ENCODE results near the gene ZNF277.
"Not testable (repeated sequence)": the region's sequence is repeated elsewhere in the genome, so short reads cannot be mapped to it uniquely, and the experiment has no call there.

The ZNF277 gene

GRCh38 chr7:112383671-112384417, 177.3 kb downstream of the ZNF277 start:
- POLR2A ChIA-PET, result interaction anchor here (1.2 kb wide), 1 partner anchor 67 kb away, joined by 7 read pairs; the partner anchor contains the start of gene IFRD1

GRCh38 chr7:112385516-112385915, 179.0 kb downstream of the ZNF277 start:
- DNase-seq (ENCODE audit: extremely low spot score), result no peak
- no peak for TF ChIP-seq CTCF (IDR thresholded peaks at IDR 0.05; ENCODE audit: control extremely low read depth, extremely low read depth, low read depth, missing control alignments)
- POLR2A ChIA-PET, result no interaction called here
- CTCF ChIA-PET, result no interaction called here

More at GRCh38 chr7:112383671-112384417, 177.3 kb downstream of the ZNF277 start:
- DNase-seq (ENCODE audit: extremely low spot score), result no peak
- CTCF ChIA-PET, result no interaction called here
- peak; percentile 2 for TF ChIP-seq CTCF (IDR thresholded peaks at IDR 0.05; ENCODE audit: control extremely low read depth, extremely low read depth, low read depth, missing control alignments)

GRCh38 chr7:112386619-112387018, 180.1 kb downstream of the ZNF277 start:
- ChIA-PET CTCF (no interaction called here), POLR2A (no interaction called here)
- no peak for TF ChIP-seq CTCF (IDR thresholded peaks at IDR 0.05; ENCODE audit: control extremely low read depth, extremely low read depth, low read depth, missing control alignments)
- DNase-seq (ENCODE audit: extremely low spot score), result no peak

- ChIA-PET CTCF (no interaction called here), POLR2A (no interaction called here)
- TF ChIP-seq CTCF (IDR thresholded peaks at IDR 0.05; ENCODE audit: control extremely low read depth, extremely low read depth, low read depth, missing control alignments), result no peak
- no peak for DNase-seq (ENCODE audit: extremely low spot score)
Measured at GRCh38 chr7:112390167-112390566, 183.7 kb downstream of the ZNF277 start.

- CTCF ChIA-PET; POLR2A ChIA-PET; DNase-seq (ENCODE audit: extremely low spot score): not testable (repeated sequence)
Measured at GRCh38 chr7:112391079-112391821, 184.8 kb downstream of the ZNF277 start.

- DNase-seq (ENCODE audit: extremely low spot score), result peak; percentile 41
- CTCF ChIA-PET, POLR2A ChIA-PET: not testable (repeated sequence)
Measured at GRCh38 chr7:112391841-112392286, 185.4 kb downstream of the ZNF277 start.

Data from GM10248 (cell line).